H1 (cell line): Measurements from ENCODE around the gene DEFB125. TPM values are rescaled to one million over a fixed set of nuclear protein-coding genes. Genes with fewer than 3 reads are reported as not detected.

ENCODE experiments used
- KDM4A ChIP-seq: IDR thresholded peaks from one replicate; pipeline ENCODE4 v1.7.1; 2012; ENCODE audit warnings: low read depth, mild to moderate bottlenecking, moderate library complexity, low read length, inconsistent platforms; ENCODE audit not compliant: severe bottlenecking
- polyA plus RNA-seq, 7 experiments: library from polyadenylated mRNA; depleted of rRNA in 3 of 7; stranded (reverse) in 5 of 7; unstranded in 2 of 7; fragments of >200 nt in 5 of 7; fragments of 200-250 nt in 2 of 7; gene quantifications; 1 replicate in 5 of 7; 2 replicates in 1 of 7; 4 replicates in 1 of 7; pipeline versions ENCODE4 v1.2.1 to v1.2.3, GENCODE V29; 2011 to 2013; ENCODE audit warnings: missing spikeins in 2 of 7, mixed read lengths in 2 of 7
- total RNA-seq: library from RNA; stranded (reverse); fragmentation: NEBNext Ultra II Directional; extraction: Animal tissue kit (Norgen Biotek cat#: 25700); gene quantifications from 2 replicates; pipeline ENCODE4 v1.2.1, GENCODE V29; 2021

The DEFB125 gene
- total and polyA plus RNA-seq, 2 of the 8 experiments (the other 6 are each of a cell fraction or from before 2014, with no cell fraction given): not detected

- TF ChIP-seq KDM4A: no peak
Measured at GRCh38 chr20:101975-102374, 14.5 kb downstream of the DEFB125 start (continued).
